HG02943 (cell line): ENCODE measurements around the gene CKAP4.

Experiments
- ATAC-seq: cut with Tn5 transposase; IDR thresholded peaks from one replicate; pipeline ENCODE4 v1.9.1; 2021; ENCODE audit warnings: mild to moderate bottlenecking, low read depth, moderate library complexity; ENCODE audit not compliant: unreplicated experiment

Gene CKAP4

GRCh38 chr12:106205208-106206069 lies 42.4 kb downstream of the CKAP4 start:
- ATAC-seq: no peak

GRCh38 chr12:106204312-106204711 lies 43.5 kb downstream of the CKAP4 start:
- ATAC-seq: no peak

DNA sequence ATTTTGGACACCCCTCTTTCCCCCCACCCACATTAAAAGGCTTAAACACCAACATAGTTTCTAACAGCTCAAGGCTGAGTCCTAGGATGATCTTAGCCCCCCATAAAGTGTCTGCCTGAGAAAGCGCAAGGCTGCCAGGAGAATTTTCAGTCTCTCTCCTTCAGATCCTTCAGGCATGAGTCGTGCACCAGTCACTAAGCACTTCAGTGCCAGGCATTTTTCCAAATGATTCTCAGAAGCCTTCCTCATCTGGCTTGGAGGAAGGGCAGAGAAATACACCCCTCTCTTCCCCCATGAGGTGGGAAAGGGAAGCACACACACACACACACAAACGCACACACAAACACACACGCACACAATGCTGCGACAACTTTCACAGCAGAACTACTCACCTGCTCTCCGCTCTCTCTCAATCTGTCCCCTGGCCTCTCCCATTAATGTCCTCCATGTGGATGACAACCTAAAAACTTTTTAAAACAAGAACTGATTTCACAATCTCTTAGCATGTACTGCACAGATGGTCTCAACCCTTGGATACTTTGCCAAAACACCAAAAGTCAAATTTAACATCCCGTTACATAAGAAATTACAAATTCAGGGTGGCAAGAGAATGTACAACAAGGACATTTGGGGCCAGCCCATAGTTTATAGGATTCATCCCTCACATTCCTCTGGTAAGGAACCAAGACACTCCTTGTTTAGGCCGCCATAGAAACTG lies 49.8 kb downstream of the CKAP4 start:
- ATAC-seq: no peak

DNA sequence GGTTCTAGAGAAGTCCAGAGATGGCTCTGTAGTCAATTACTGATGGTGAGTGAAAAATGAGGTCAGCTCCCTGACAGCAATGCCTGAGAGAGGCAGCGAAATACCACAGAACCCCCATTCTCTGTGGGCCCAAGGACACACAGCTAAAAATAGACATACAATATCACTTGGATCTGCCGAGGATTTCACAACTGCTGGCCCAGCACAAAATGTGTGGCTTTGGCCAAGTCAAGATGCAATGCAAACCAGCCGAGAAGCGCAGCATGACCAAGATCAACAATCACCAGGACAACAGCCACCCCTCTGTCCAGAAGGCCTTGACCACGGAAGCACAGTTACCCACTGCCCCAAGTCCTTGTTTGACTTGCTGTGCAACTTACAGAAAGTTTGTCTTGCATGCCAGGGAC lies 52.2 kb downstream of the CKAP4 start:
- ATAC-seq: no peak

- no peak for ATAC-seq
These were observed 53.5 kb downstream of the CKAP4 start for GRCh38 chr12:106194351-106194750.

DNA sequence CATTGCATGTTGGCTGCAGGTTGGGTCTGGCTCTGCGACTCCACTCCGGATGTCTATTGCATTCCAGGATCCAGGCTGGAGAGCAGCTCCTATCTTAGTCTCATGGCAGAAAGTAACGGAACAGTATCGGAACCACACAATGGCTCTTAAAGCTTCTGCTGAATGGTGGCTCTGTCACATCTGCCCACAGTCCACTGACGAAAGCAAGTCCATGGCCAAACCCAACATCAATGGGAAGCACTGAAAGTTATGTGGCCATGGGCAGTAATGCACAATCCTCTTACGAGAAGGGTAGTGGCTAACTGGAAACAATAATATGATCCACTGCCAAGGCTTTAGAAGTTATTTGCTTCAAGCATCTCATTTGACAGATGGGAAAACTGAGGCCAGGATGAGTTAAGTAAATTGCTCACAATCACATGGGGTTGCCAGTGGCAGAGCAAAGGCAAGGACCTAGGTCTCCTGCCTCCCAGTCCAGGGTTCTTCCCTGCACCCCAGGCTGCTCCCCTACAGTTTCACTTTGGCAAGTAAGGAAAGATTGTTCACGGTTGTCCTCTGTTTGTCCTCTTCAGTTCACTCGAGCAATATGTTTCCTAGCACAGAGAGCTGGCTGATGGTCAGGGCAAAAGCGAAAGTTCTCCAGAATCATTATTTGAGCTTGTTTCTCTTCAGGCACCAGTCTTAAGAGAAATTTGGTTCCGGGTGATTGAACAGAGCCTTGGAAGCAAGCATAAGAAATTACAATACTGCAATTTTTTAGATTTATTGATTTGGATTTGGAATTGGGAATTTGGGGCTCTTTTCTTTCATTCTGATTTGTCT lies 54.2 kb downstream of the CKAP4 start:
- no peak for ATAC-seq

GRCh38 chr12:106192659-106193393 lies 55.0 kb downstream of the CKAP4 start:
- no peak for ATAC-seq

DNA sequence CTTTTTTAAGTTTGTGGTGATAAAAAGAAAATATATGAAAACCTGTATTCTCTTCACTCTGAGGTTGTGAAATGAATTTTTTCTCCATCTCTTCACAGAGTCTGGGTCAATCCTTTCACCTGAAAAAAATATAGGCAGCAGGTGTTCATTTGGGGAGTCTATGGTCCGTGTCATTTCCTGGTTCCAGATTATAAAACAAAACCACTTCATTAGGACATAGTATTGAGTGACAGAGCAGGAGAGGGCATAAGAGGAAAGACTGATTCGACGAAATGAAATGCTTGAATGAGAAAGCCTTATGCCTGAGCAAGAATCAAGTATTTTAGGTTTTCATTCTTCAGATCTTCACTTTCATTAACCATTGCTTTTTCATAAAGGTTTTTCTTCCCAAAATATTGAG lies 57.2 kb downstream of the CKAP4 start:
- ATAC-seq: no peak

DNA sequence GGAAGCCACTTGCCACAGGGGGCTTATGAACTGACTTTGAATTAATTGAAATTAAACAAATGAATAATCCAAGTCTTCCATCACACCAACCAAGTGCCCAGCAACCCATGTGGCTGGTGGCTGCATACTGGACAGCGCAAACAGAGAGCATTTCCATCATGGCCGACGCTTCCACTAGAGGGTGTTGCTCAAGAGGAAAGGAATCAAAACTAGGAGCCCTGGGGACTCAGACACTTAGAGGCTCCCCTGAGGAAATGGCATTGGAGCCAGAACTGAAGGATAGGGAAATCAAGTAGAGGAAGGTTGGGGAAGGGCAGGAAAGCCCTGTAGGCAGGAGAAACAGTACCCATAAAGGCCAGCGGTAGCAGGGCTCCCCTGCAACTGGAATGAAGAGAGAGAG lies 58.5 kb downstream of the CKAP4 start:
- ATAC-seq: no peak

DNA sequence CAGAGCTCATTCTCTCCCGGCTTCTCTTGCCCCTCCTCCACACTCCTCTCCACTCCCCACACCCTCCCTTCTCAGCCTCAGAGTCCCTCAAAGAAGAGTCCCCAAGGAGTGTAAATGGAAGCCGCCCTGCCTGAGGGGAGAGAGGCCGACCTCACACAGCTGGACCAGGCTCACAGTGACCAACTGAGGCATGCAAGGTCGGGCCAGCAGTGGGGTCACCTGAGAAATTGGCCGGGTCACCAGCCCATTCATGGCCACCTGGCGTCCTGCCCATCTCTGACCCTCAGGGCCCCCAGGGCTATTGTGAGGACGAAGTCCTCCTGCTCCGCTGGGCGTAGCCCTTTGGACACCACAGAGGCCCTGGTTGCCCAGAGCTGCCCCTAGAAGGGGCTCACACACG lies 59.6 kb downstream of the CKAP4 start:
- no peak for ATAC-seq
